HEK293T (cell line): ENCODE results near the gene REV1.

Source experiments
- ARNT ChIP-seq: fragments of 450-650 bp; IDR thresholded peaks from 2 replicates; pipeline ENCODE4 v1.6.1; 2017; ENCODE audit warnings: mild to moderate bottlenecking
- CTBP1 ChIP-seq: fragments of 450-650 bp; IDR thresholded peaks from 2 replicates; pipeline ENCODE4 v1.6.1; 2016; ENCODE audit warnings: borderline replicate concordance
- ELF4 ChIP-seq: fragments of 450-650 bp; IDR thresholded peaks from 2 replicates; pipeline ENCODE4 v1.6.1; 2017; ENCODE audit warnings: antibody characterized with exemption
- FOXA1 ChIP-seq: fragments of 450-650 bp; IDR thresholded peaks from 2 replicates; pipeline ENCODE4 v1.6.1; 2016; ENCODE audit warnings: mild to moderate bottlenecking
- FOXK2 ChIP-seq: fragments of 450-650 bp; IDR thresholded peaks from 2 replicates; pipeline ENCODE4 v1.6.1; 2016; ENCODE audit warnings: mild to moderate bottlenecking
- FOXM1 ChIP-seq: fragments of 450-650 bp; IDR thresholded peaks from 2 replicates; pipeline ENCODE4 v1.6.1; 2017; ENCODE audit warnings: mild to moderate bottlenecking, borderline replicate concordance
- HDGF ChIP-seq: fragments of 450-650 bp; IDR thresholded peaks from 2 replicates; pipeline ENCODE4 v1.6.1; 2017; ENCODE audit warnings: antibody characterized with exemption, borderline replicate concordance
- LEF1 ChIP-seq: fragments of 450-650 bp; IDR thresholded peaks from 2 replicates; pipeline ENCODE4 v1.6.1; 2017; ENCODE audit warnings: mild to moderate bottlenecking, borderline replicate concordance
- NFRKB ChIP-seq: fragments of 450-650 bp; IDR thresholded peaks from 2 replicates; pipeline ENCODE4 v1.6.1; 2016; ENCODE audit warnings: mild to moderate bottlenecking, moderate library complexity
- SP1 ChIP-seq: fragments of 450-650 bp; IDR thresholded peaks from 2 replicates; pipeline ENCODE4 v1.6.1; 2017
- SUZ12 ChIP-seq: fragments of 450-650 bp; IDR thresholded peaks from 2 replicates; pipeline ENCODE4 v1.6.1; 2016; ENCODE audit warnings: mild to moderate bottlenecking
- TARDBP ChIP-seq: fragments of 450-650 bp; IDR thresholded peaks from 2 replicates; pipeline ENCODE4 v1.6.1; 2016
- TF ChIP-seq, protein P1 (sequence below): fragments of 450-650 bp; IDR thresholded peaks from 2 replicates; pipeline ENCODE4 v1.6.1; 2016

GRCh38 chr2:99485411-99485810 is 4.4 kb downstream of the REV1 start:
- no peak for TF ChIP-seq SP1
- TF ChIP-seq NFRKB: no peak
- TF ChIP-seq, protein P1, sequence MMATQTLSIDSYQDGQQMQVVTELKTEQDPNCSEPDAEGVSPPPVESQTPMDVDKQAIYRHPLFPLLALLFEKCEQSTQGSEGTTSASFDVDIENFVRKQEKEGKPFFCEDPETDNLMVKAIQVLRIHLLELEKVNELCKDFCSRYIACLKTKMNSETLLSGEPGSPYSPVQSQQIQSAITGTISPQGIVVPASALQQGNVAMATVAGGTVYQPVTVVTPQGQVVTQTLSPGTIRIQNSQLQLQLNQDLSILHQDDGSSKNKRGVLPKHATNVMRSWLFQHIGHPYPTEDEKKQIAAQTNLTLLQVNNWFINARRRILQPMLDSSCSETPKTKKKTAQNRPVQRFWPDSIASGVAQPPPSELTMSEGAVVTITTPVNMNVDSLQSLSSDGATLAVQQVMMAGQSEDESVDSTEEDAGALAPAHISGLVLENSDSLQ: no peak
- no peak for TF ChIP-seq TARDBP
- no peak for TF ChIP-seq ARNT
- no peak for TF ChIP-seq SUZ12
- no peak for TF ChIP-seq FOXK2
- TF ChIP-seq HDGF: no peak
- TF ChIP-seq FOXM1: no peak
- no peak for TF ChIP-seq ELF4
- TF ChIP-seq FOXA1: no peak
- TF ChIP-seq LEF1: peak; percentile 94
- TF ChIP-seq CTBP1: no peak; the same call in 1 of the 2 replicates
